Left lung (tissue), 10 donors: ENCODE data around the gene BMAL1. TPM values are rescaled to one million over a fixed set of nuclear protein-coding genes. Genes with fewer than 3 reads are reported as not detected.

ENCODE experiments used
- ATAC-seq: fragments of 200-7000 bp; cut with Tn5 transposase; one replicate; pipeline ENCODE4 v1.9.1; 2020; ENCODE audit warnings: moderate library complexity
- DNase-seq, 4 donors: peaks; one replicate each; pipeline ENCODE4 v3.0.0-alpha.2; 2013 to 2020
- H3K27ac ChIP-seq, 2 donors: fragments of 200-600 bp; sonication (generic) in 1 of 2; one replicate each; pipeline versions ENCODE4 v1.5.0 to v1.8.0; 2020 to 2021
- H3K27me3 ChIP-seq, 2 donors: fragments of 200-600 bp; sonication (generic) in 1 of 2; one replicate each; pipeline versions ENCODE4 v1.5.0 to v1.8.0; 2020 to 2021
- H3K36me3 ChIP-seq, 2 donors: fragments of 200-600 bp; sonication (generic) in 1 of 2; one replicate each; pipeline versions ENCODE4 v1.5.0 to v1.8.0; 2020 to 2021
- H3K4me1 ChIP-seq, 2 donors: fragments of 200-600 bp; one replicate each; pipeline ENCODE4 v1.8.0; 2021
- H3K4me3 ChIP-seq, 2 donors: fragments of 200-600 bp; sonication (generic) in 1 of 2; one replicate each; pipeline versions ENCODE4 v1.5.0 to v1.8.0; 2020 to 2021; ENCODE audit warnings: mild to moderate bottlenecking in 1 of 2
- H3K9me3 ChIP-seq, 2 donors: fragments of 200-600 bp; sonication (generic) in 1 of 2; one replicate each; pipeline versions ENCODE4 v1.5.0 to v1.8.0; 2020 to 2021
- CTCF ChIP-seq, 2 donors: fragments of 200-600 bp; sonication (generic) in 1 of 2; IDR thresholded peaks; one replicate each; pipeline versions ENCODE4 v1.5.0 to v1.8.0; 2021; ENCODE audit warnings: antibody characterized with exemption in 2 of 2
- intact Hi-C, 2 donors: fragments of 100-400 bp; cut with DNase I; formaldehyde crosslinking; loops; one replicate each; pipeline versions ENCODE4 v1.11.2 to v1.14.2; 2022
- polyA plus RNA-seq, 6 donors: library from polyadenylated mRNA; unstranded; fragments of 120-200 nt; gene quantifications; one replicate each; pipeline ENCODE4 v1.2.1, GENCODE V29; 2013; ENCODE audit not compliant: insufficient read length in 6 of 6
- total RNA-seq, 2 donors: library from RNA; stranded (reverse); fragmentation: NEBNext Ultra II Directional; extraction: Animal tissue kit (Norgen Biotek cat#: 25700); gene quantifications; one replicate each; pipeline ENCODE4 v1.2.1, GENCODE V29; 2021
- donor health status: DM: no; HTN: yes; CAD: no.
- donor health status: DM: no; HTN: no; CAD: no.

BMAL1 gene
- total and polyA plus RNA-seq, 8 donors, result 10.2 to 31.6 (median 12.5) TPM

GRCh38 chr11:13294771-13295579 lies 17.4 kb downstream of the BMAL1 start:
- H3K36me3 ChIP-seq, result no peaks in the 10 kb centered on the region
- no peak for DNase-seq
- no peak for ATAC-seq

GRCh38 chr11:13297308-13297916 lies 19.8 kb downstream of the BMAL1 start:
- DNase-seq, result no peak
- TF ChIP-seq CTCF (IDR thresholded peaks at IDR 0.05), result no peak
- intact Hi-C loops, result no loop called here
- Histone ChIP-seq H3K27me3 (no peaks in the 10 kb centered on the region), H3K4me1 (peaks cover 6 to 31% of the 10 kb centered on the region in 2 donors), H3K9me3 (no peaks in the 10 kb centered on the region), H3K4me3 (no peak overlapping the region), H3K36me3 (no peaks in the 10 kb centered on the region), H3K27ac (peak overlapping the region in 1 of 2 donors; percentile 3)
- ATAC-seq, result no peak

More at GRCh38 chr11:13294771-13295579, 17.4 kb downstream of the BMAL1 start:
- Histone ChIP-seq H3K4me1 (peaks cover 6 to 29% of the 10 kb centered on the region in 2 donors), H3K9me3 (no peaks in the 10 kb centered on the region), H3K27me3 (no peaks in the 10 kb centered on the region), H3K27ac (no peak overlapping the region), H3K4me3 (no peak overlapping the region)
- intact Hi-C loops, result no loop called here
- no peak for TF ChIP-seq CTCF (IDR thresholded peaks at IDR 0.05)

GRCh38 chr11:13297917-13298356 lies 20.3 kb downstream of the BMAL1 start:
- peak; percentile 83 for ATAC-seq
- no peak overlapping the region for H3K4me3 ChIP-seq
- H3K9me3 ChIP-seq, result no peaks in the 10 kb centered on the region
- peak in 2 of 4 donors; percentile 14 to 57 for DNase-seq
- intact Hi-C loops, result no loop called here
- H3K27ac ChIP-seq, result peak overlapping the region in 1 of 2 donors; percentile 3
- H3K36me3 ChIP-seq, result no peaks in the 10 kb centered on the region
- H3K27me3 ChIP-seq, result no peaks in the 10 kb centered on the region
- H3K4me1 ChIP-seq, result peaks cover 6 to 34% of the 10 kb centered on the region in 2 donors
- no peak for TF ChIP-seq CTCF (IDR thresholded peaks at IDR 0.05)

GRCh38 chr11:13298765-13299164 lies 21.2 kb downstream of the BMAL1 start:
- H3K9me3 ChIP-seq, result no peaks in the 10 kb centered on the region
- H3K36me3 ChIP-seq, result no peaks in the 10 kb centered on the region
- no peaks in the 10 kb centered on the region for H3K27me3 ChIP-seq
- ATAC-seq (no peak), DNase-seq (no peak)
- H3K4me3 ChIP-seq, result no peak overlapping the region
- H3K27ac ChIP-seq, result no peak overlapping the region
- no peak for TF ChIP-seq CTCF (IDR thresholded peaks at IDR 0.05)
- intact Hi-C loops, result no loop called here
- peaks cover 6 to 42% of the 10 kb centered on the region in 2 donors for H3K4me1 ChIP-seq

GRCh38 chr11:13301522-13301921 lies 23.9 kb downstream of the BMAL1 start:
- intact Hi-C loops, result no loop called here

More at GRCh38 chr11:13301522-13301921, 23.9 kb downstream of the BMAL1 start:
- Histone ChIP-seq H3K9me3 (no peaks in the 10 kb centered on the region), H3K4me3 (no peak overlapping the region), H3K27me3 (no peaks in the 10 kb centered on the region), H3K4me1 (peaks cover 9 to 61% of the 10 kb centered on the region in 2 donors), H3K36me3 (no peaks in the 10 kb centered on the region), H3K27ac (no peak overlapping the region)
- ATAC-seq (no peak), DNase-seq (no peak)
- no peak for TF ChIP-seq CTCF (IDR thresholded peaks at IDR 0.05)
